GM18909 (cell line): Measurements from ENCODE around the gene SLC22A14.
"Not testable (repeated sequence)": the region's sequence is repeated elsewhere in the genome, so short reads cannot be mapped to it uniquely, and the experiment has no call there.

Experiments used
- ATAC-seq: cut with Tn5 transposase; IDR thresholded peaks from one replicate; pipeline ENCODE4 v1.9.1; 2021; ENCODE audit warnings: mild to moderate bottlenecking; ENCODE audit not compliant: unreplicated experiment, poor library complexity

Gene SLC22A14

GRCh38 chr3:38268522-38268921, 13.6 kb upstream of the SLC22A14 start:
- no peak for ATAC-seq

GRCh38 chr3:38270606-38271005, 11.5 kb upstream of the SLC22A14 start:
- no peak for ATAC-seq

DNA sequence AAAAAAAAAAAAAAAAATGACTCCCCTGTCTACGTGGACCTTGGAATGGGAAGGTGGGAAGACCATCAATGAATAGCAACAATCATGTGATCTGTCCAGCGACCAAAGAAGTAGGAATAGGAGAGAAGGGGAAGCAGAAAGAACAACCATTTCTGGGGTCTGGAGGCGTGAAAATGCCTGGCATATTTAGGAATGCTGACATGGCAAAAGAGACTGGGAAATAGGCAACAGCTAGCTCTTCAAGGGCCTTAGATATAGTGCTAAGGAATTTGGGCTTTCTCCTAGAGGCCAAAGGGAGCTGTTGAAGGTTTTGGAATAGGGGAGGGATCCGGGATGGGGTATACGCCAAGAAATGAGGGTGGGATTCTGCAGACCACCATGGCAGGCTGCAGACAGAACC, 10.5 kb upstream of the SLC22A14 start:
- no peak for ATAC-seq

DNA sequence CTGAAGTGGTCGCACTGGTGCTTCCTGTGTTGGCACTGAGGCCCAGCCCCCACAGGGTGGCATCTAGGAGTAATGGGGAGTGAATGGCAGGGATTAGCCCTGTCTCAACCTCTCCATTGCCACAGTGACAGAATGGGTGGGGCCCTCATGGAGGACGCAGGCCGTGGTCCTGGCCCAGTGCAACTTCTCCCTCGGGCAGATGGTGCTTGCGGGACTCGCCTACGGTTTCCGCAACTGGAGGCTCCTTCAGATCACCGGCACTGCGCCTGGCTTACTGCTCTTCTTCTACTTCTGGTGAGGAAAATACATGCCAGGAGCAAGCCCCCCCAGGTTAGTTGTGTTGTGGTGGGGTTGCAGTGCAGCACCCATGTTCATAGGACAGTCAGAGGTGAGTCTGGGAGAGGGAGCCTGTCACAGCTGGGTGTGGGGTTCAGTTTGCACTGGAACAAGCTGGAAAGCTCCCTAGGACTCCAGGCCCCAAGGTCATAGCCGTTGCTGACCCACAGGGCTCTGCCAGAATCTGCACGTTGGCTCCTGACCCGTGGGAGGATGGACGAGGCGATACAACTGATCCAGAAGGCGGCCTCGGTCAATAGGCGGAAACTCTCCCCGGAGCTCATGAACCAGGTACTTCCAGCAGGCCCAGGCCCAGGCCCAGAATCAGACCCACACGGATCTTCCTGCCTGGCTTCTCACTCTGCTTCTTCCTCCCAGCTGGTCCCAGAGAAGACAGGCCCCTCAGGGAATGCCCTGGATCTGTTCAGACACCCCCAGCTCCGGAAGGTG, 7.0 kb upstream of the SLC22A14 start:
- ATAC-seq, result no peak

DNA sequence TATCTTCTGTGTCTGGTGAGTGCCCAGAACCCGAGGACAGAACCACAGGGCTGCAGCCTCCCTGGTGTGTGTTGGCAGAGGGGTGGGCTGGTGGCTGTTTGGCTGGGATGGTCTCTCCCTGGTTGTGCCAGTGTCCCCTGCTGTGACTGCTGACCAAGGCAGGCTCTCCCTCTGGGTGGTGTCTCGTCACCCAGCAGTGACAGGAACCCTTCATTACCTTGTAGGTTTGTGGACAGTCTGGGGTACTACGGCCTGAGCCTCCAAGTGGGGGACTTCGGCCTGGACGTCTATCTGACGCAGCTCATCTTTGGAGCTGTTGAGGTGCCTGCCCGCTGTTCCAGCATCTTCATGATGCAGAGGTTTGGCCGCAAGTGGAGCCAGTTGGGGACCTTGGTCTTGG, 6.4 kb upstream of the SLC22A14 start:
- ATAC-seq, result no peak

- ATAC-seq, result no peak
These were observed 5.8 kb upstream of the SLC22A14 start for GRCh38 chr3:38276081-38276916.

DNA sequence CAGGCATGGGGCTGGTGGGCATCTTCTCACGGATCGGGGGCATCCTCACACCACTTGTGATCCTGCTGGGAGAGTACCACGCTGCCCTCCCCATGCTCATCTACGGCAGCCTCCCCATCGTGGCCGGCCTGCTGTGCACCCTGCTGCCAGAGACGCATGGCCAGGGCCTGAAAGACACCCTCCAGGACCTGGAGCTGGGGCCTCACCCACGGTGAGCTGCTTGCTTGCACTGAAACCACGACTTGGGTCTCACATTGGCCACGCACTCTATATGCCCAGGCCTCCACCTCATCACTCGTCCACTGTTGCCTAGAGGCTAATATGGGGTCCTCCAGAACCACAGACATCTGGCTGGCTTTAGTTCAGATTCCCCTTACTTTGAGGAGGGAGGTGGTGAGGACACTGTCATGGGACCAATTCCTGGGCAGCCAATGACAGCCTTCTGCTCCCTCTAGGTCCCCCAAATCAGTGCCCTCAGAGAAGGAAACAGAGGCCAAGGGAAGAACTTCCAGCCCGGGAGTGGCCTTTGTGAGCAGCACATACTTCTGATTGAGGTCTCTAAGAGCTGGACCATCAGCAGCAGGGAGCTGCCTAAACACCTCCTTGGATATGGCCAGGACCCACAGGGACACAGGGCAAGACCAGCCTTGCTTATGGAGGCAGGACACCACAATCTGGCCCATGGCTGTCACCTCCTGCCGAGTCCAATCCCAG, 5.0 kb upstream of the SLC22A14 start:
- ATAC-seq, result no peak

- ATAC-seq, result no peak
These were observed 3.3 kb upstream of the SLC22A14 start for GRCh38 chr3:38278841-38279240.

DNA sequence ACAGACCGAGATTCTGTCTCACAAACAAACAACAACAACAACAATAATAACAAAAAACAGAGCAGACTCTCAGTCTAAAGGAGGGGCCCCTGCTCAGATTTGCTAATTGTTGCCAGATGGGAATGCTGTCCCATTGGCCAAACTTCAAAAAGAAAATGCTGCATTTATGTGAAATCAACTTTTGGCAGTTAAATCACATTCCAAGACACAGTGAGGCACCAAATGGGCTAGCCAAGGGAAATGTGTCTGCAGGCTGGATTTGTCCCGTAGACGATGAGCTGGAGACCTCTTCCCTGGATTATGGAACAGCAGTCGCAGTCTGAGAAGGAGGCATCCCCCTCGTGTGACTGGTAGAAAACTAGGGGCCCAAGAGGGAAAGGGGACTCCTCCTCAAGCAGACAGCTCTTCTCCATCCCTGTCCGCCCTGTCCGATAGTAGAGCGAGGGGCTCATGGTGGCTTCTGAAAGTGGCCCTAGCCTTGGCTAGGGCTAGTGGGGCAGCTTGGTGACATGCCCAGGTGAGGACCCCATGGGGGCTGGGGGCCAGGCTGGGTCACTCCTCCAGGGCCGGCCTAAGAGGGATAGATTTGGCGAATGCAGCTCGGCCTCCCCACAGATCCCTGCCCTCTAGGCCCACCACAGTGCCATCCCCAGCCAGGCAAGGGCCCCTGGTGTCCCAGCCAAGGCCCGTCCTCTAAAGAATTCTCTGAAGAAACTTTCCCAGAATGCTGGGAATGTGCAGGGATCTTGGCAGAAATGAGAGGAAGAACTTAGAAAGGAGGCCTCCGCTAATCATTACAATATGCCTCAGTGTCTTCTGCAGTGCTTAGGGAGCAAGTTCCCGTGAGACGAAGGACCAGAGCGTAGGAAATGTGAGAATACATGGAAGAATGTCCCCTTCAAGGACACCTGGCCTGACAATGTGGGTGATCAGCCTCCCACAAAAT, 2.0 kb downstream of the SLC22A14 start:
- ATAC-seq, result no peak

GRCh38 chr3:38284756-38285150, 2.7 kb downstream of the SLC22A14 start:
- no peak for ATAC-seq

GRCh38 chr3:38289286-38290217, 7.5 kb downstream of the SLC22A14 start:
- ATAC-seq, result not testable (repeated sequence)

DNA sequence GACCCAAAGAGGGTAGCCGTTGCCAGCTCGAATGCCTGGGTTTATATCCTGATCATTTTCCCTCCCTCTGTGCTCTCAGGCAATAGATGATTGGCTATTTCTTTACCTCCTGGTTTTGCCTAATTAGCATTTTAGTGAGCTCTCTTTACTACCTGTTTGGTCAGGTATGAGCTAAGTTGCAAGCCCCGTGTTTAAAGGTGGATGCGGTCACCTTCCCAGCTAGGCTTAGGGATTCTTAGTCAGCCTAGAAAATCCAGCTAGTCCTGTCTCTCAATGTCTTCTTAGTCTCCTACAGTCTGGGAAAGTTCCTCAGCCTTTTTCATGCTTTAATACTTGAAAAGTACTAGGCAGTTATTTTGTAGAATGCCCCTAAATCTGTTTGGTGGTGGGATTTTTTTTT, 15.0 kb downstream of the SLC22A14 start:
- not testable (repeated sequence) for ATAC-seq

- no peak for ATAC-seq
These were observed 15.4 kb downstream of the SLC22A14 start for GRCh38 chr3:38297537-38297936.

DNA sequence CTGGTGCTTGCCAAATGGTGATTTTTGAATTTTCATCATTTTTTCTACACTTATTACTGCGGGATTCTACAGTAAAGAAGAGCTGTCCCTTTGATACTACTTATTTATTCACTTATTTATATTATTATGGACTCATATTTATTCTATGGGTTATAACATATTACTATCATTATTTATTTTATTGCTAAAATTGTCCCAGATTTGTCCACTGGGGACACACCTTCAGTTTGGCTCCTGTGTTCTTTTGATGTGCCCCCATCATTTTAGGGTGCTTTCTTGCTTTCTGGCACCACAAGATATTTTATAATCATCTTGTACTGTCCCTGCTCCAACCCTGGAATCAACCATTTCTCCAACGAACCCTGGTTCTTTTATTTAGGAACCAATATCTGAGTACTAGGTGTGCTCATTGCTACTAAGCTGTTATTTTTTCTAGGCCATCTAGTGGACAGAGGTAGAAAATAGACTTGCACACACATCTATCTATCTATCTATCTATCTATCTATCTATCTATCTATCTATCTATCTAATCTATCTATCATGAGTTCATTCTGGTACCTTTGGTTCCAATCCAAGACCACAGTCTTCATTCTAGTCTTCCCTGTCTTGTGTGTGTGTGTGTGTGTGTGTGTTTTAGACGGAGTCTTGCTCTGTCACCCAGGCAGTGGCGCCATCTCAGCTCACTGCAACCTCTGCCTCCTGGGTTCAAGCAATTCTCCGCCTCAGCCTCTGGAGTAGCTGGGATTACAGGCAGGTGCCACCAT, 16.0 kb downstream of the SLC22A14 start:
- no peak for ATAC-seq

- no peak for ATAC-seq
These were observed 24.8 kb downstream of the SLC22A14 start for GRCh38 chr3:38306941-38307340.

- ATAC-seq, result no peak
These were observed 25.5 kb downstream of the SLC22A14 start for GRCh38 chr3:38307599-38307998.

- no peak for ATAC-seq
These were observed 26.4 kb downstream of the SLC22A14 start for GRCh38 chr3:38308456-38308855.

DNA sequence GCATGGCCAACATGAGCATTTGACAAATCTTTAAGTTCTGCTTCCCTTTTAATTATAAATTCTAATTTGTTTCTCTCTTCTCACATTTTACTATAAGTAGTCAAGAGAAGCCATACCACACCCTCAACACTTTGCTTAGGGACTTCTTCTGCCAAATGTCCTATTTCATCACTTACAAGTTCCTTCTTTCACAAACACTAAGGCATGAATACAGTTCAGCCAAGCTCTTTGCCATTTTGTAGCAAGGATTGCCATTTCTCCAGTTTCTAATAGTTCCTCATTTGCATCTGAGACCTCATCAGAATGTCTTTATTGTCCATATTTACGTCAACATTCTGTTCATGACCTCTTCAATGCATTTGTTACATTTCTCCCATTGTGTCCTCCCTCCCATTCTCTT, 29.4 kb downstream of the SLC22A14 start:
- no peak for ATAC-seq
